GM19455 (cell line): ENCODE measurements around the gene RASA3.

Experiments used
- ATAC-seq: cut with Tn5 transposase; IDR thresholded peaks from one replicate; pipeline ENCODE4 v1.9.1; 2021; ENCODE audit not compliant: unreplicated experiment

Gene RASA3

DNA sequence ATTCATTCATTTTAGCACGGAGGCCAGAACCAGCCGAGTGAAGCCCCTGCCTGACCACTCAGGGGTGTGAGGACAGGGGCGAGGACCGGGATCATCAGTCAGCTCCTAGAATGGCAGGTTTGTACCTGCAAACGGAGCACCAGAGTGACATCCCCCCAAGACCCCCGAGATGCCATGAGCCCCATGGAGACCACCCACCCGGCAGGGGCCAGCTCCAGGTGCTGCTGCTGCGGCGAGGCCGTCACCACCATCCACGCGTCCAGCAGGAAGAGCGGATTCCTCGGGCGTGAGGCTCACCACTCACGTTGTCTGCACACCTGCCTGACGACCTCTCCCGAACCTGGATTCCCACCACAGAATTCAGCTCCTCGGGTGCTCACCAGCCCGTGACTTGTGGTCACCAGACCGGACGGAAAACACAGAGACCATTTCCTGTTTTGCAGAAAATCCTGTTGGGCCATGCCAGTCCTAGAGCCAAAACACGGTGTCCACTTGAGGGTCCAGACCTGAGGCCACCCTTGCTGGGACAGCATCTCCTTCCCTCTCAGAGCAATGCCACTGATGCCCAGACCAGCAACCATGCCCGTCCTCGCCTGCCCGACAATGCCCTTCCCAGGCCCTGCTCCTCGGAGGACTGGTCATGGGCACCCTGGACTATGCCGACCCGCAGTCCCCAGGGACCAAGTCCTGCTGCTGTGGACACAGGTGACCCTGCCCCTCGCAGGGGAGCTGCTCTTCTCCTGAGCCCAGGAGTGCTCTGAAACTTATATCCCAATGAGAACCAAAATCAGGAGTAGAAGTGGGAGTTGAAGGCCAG lies 74.2 kb downstream of the RASA3 start:
- ATAC-seq = no peak

DNA sequence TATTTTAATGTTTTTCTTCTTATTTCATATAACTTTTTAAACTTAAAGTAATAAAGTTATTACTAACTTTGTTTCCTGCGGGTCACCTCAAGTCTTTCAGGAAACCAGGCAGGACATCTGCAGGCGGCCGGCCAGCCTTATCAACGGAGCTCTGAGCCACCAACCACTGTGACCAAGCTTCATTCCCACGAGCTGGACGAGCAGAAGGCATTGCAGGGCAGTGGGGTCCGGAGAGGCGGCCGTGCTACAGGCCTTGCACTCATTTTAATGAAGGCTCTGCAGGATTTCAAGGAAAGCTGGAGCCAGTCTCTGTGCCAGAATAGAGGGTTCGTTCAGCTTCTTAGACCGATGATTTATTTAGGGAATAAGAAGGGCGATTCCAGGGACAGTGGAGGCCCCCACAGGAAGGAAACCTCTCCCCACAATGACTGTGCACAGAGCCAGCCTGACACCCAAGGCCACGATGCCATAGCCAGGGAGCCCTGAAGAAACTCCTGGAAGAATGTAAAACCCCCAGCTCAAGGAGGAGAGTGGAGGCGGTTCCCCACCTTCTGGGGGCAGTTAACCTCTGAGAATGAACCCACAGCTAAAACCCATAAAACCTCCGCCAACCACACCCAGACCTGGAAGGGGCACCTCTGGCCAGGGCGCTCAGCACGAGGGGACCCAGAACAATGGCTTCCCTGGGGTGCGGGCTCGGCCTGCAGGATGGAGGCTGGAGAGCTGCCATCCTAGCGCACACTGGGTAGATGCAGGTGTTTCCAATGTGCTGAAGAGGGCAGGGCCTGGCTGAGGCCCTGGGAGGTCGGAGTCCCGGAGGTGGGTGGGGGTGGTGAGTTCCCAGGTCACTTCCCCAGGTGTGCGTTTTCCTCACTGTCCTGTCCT lies 75.0 kb downstream of the RASA3 start:
- ATAC-seq = no peak

DNA sequence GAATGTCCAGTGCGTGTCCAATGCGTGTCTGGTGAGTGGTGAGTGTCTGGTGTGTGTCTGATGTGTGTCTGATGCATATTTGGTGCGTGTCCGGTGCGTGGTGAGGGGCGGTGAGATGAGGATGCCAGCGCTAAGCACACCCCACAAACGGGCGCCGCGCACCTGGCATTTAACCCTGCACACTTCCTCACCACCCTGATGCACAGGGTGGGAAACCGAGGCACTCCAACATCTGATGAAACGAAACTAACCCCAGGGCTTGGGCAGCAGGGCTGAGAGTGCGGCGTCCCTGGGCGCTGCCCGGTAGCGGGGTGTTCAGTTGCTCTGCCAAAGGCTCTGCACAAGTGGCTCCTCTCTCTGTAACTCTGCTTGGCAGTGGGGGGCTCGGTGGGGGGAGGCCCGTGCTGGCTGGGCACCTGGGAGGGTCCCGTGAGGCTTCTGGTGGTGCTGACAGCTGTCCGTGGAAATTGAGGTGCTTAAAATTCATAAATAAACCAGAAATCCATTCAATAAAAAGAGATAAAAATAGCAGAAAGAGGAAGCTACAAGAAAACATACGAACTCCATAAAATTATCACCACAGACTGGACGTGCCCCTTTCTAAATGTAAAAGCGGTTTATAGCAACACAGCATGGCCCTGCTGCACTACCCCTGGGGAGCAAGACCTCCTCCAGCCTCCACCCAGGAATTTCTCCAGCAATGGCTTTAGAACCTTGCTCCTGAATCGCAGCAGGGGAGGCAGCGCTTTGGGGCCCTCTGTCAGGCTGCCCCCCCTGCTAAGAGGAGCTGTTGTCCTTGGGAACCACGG lies 76.0 kb downstream of the RASA3 start:
- ATAC-seq = no peak

- ATAC-seq = no peak
These were observed 76.7 kb downstream of the RASA3 start for GRCh38 chr13:114055766-114056165.

DNA sequence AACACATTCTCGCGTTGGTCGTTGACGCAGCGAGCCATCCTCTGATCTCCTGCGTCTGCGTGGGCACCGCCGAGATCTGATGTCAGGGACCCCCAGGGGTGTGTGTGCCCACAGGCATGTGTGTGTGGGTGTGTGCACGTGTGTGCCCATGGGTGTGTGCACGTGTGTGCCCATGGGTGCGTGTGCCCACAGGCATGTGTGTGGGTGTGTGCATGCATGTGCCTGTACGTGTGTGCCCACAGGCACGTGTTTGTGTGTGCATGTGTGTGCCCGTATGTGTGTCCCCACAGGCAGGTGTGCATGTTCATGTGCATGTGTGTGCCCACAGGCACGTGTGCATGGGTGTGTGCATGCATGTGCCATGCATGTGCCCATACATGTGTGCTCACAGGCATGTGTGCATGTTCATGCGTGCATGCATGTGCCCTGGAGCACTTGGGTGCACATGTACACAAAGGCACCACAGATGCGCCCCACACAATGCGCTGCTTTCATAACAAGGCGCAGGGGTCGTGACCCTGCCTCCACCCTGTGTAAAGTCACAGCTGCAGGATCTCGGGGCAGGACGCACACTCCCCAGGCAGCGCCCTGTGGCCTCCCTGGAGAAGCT lies 77.5 kb downstream of the RASA3 start:
- ATAC-seq = no peak

- ATAC-seq = no peak
These were observed 78.2 kb downstream of the RASA3 start for GRCh38 chr13:114054264-114054663.

GRCh38 chr13:114053026-114053425 lies 79.4 kb downstream of the RASA3 start:
- ATAC-seq = no peak

DNA sequence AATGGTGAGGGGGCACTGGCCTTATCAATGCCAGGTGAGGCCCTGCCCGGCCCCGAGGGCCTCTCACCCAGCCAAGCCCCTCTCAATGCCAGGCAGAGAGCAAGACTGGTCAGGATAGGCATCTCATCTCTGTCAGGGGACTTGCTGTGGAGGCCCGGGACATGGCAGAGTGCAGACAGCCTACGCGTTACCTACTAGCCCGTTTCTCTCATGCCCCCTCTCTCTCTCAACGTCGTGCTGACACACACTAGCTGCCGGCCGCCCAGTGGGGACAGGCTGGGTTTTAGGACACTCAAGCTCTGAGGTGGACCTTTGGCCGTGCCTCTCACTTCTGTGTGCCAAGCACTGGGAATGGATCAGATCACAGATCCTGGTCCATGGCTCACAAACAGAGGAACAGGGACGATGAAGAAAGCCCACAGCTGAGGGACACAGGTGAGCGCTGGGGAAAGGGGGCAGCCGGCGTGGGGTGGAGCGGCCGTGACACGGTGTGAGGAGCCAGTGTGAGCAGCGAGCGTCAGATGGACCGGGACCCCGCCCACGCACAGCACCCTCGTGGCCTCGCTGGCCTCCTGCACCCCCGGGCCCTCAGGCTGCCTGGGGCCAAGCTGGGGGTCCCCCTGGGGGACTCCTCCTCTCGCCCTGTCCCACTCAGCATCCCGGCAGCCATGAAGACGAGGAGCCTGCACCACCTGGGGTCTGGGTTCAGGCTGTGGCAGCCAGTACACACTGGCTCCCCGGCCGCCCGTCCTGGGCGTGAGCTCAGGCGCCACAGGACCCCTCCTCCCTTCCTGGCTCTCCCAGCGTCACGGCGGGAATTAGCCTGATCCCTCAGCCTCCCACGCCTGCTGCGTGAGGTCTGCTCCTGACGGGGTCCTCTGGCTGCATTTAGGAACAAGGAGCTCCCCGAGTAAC lies 81.6 kb downstream of the RASA3 start:
- no peak for ATAC-seq

DNA sequence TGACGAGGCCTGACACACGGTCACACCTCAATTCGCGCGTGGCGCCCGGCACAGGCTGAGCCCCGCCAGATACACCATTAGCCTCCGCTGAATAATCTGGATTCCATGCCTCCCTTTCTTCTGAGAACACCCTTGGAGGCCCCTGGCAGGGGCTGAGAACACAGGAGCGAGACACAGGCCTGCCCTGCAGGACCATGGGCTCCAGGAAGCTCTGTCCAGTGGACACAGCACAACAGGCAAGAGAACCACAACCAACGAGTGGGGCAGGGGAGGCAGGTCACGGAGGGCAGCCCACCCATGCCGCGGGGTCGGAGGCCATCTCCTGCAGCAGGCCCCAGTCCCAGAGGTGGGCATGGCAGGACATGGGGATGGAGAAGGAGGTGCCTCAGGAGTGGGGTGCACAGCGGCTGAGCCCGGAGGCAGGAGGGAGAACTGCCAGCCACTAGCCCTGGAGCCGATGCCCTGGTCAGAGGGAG lies 82.8 kb downstream of the RASA3 start:
- ATAC-seq = no peak

DNA sequence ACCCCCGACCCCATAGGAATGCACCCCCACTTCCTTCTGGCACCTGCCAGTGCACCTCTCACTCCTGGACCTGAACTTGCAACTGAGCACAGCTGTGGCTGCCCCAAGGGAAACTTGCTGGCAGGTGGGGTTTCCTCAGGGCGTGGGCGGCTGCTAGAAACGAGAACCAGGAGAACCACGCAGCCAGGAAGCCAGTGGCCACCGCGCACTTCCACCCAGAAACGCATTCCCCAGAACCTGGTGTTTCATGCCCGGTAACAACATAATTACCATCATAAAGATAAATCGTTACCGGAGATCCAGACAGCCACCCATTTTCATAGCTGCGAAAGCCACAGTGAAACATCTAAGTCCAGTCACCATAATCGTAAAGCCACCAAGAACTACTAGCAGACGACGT lies 83.4 kb downstream of the RASA3 start:
- no peak for ATAC-seq

GRCh38 chr13:114048443-114048842 lies 84.0 kb downstream of the RASA3 start:
- no peak for ATAC-seq

- ATAC-seq = peak; percentile 78
These were observed 85.0 kb downstream of the RASA3 start for GRCh38 chr13:114047358-114047881.

- ATAC-seq = no peak
These were observed 85.9 kb downstream of the RASA3 start for GRCh38 chr13:114046431-114046975.

GRCh38 chr13:114045113-114045735 lies 87.2 kb downstream of the RASA3 start:
- no peak for ATAC-seq

DNA sequence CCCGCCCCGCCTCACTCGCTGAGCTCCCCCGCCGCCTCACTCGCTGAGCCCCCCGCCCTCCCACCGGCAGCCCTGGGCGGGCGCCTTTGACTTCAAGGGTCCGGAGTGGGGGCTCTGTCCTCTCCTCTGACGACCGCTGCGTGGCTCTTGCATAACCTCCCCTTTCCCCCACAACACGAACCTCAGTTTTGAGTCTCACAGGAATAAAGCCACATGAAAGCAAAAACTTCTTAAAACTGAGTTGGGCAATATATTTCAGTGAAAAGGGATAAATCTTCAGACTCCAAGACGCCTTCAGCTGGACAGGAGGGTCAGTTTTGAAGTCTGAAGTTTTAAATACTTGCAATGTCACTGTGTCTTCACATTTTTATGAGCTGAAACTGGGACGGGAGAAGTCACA lies 87.9 kb downstream of the RASA3 start:
- ATAC-seq = no peak

DNA sequence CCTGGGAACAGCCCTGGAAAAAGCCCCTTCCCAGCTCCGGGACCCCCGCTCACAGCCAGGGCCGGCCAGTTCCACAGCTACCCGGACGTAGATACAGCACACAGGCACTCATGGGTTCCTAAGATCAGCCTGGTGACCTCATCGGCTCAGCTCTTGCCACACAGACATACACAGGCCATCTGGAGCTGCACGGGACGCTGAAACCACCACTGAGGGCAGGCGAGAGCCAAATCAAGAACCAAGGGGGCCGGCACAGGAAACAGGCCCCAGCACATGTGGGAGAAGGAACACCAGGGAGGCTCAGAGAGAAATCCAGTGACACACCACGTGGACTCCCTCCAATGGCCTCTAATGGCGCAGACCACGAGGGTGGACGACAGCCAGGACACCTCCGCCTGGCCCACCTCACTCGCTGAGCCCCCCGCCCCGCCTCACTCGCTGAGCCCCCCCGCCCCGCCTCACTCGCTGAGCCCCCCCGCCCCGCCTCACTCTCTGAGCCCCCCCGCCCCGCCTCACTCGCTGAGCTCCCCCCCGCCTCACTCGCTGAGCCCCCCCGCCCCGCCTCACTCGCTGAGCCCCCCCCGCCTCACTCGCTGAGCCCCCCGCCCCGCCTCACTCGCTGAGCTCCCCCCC lies 88.9 kb downstream of the RASA3 start:
- ATAC-seq = no peak

GRCh38 chr13:114042066-114042815 lies 90.2 kb downstream of the RASA3 start:
- no peak for ATAC-seq

DNA sequence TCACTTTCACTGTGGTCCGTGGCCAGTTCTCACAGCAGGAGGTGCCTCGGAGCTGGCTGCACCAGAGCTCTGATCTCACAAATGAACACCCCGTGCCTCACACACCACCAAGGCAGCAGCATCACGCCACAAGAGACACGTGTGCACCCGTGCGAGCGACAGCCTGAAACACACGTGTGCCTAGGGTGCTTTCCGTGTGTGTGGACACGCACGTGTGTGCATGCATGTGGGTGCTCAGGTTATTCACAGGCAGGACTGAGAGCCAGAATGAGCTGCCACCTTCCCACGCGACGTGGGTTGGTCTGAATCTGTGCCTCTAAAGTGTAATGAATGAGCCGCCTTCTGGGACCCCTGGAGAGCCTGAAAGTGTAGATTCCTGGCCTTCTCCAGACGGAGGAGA lies 90.9 kb downstream of the RASA3 start:
- ATAC-seq = no peak
